Measurements from ENCODE around the gene ANXA3.

GRCh38 chr4:78608684-78609083, 57.1 kb downstream of the ANXA3 start:
- TF ChIP-seq CTCF (IDR thresholded peaks at IDR 0.05) (no peak), POLR2A (IDR thresholded peaks at IDR 0.05) (no peak), EP300 (IDR thresholded peaks at IDR 0.05) (no peak)

All from stomach (tissue), 4 donors.